K562 (cell line): ENCODE measurements around the gene KLF18.

Experiments
- BCL6 ChIP-seq: fragments of 250-450 bp; sonication (Bioruptor Pico); IDR thresholded peaks from 2 replicates; pipeline ENCODE4 v1.4.0; 2020
- ESRRA ChIP-seq: fragments of 450-650 bp; IDR thresholded peaks from 2 replicates; pipeline ENCODE4 v1.6.1; 2014; ENCODE audit warnings: low read depth, mild to moderate bottlenecking, moderate library complexity, borderline replicate concordance
- TAF1 ChIP-seq: IDR thresholded peaks from 2 replicates; pipeline ENCODE4 v1.6.1; 2011; ENCODE audit warnings: mild to moderate bottlenecking, low read length, moderate library complexity; ENCODE audit not compliant: insufficient read depth, control insufficient read depth, severe bottlenecking; ENCODE audit errors: extremely low read depth
- YY1 ChIP-seq, 3 experiments: IDR thresholded peaks; 2 replicates each; pipeline ENCODE4 v1.6.1; 2011; ENCODE audit warnings: low read length in 2 of 3, mild to moderate bottlenecking in 2 of 3, moderate library complexity in 2 of 3, borderline replicate concordance in 1 of 3, control low read depth in 1 of 3, low read depth in 1 of 3; ENCODE audit not compliant: insufficient read depth in 3 of 3, insufficient replicate concordance in 2 of 3, control insufficient read depth in 1 of 3, insufficient read length in 1 of 3; ENCODE audit errors: extremely low read depth in 1 of 3
- ZBTB17 ChIP-seq: fragments of 450-650 bp; formaldehyde crosslinking; IDR thresholded peaks from 2 replicates; pipeline ENCODE4 v1.4.0; 2020; ENCODE audit warnings: mild to moderate bottlenecking
- ZNF263 ChIP-seq: sonication (generic); formaldehyde crosslinking; IDR thresholded peaks from 2 replicates; pipeline ENCODE4 v1.8.0; 2022; ENCODE audit warnings: mild to moderate bottlenecking, missing genetic modification reagents, borderline replicate concordance
- ZNF449 ChIP-seq: fragments of 250-450 bp; sonication (Bioruptor Pico); IDR thresholded peaks from 2 replicates; pipeline ENCODE4 v1.8.0; 2022; ENCODE audit warnings: moderate library complexity, mild to moderate bottlenecking, inconsistent platforms
- ZNF507 ChIP-seq: conservative IDR thresholded peaks from 2 replicates; pipeline ENCODE4 v1.6.1; 2017; ENCODE audit warnings: missing genetic modification characterization, missing compliant biosample characterization
- TF ChIP-seq, protein P1 (sequence below): fragments of 450-650 bp; IDR thresholded peaks from 2 replicates; pipeline ENCODE4 v1.6.1; 2016

DNA sequence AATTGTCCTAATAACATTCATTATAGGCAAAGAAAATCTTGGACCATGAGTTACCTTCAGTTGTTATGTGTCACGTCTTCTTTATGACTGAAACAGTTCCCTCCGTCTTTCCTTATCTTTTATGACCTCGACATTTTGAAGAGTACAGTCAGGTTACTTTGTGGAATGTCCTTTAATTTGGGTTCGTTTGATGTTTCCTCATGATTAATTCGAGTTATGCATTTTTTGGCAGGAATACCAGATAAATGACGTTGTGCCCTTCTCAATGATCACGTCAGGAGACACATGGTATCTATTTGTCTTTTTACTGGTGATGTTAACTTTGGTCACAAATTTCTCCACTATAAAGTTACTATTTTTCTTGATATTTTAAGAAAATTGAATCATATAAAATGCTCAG lies 40.1 kb downstream of the KLF18 start:
- no peak for TF ChIP-seq YY1 (IDR thresholded peaks at IDR 0.05; ENCODE audit: borderline replicate concordance in 1 of 3, control insufficient read depth in 1 of 3, extremely low read depth in 1 of 3, insufficient read depth in 3 of 3, insufficient read length in 1 of 3, insufficient replicate concordance in 2 of 3, low read depth in 1 of 3, low read length in 2 of 3)
- TF ChIP-seq ZNF449 (CRISPR knock-in tag): no peak
- TF ChIP-seq ZNF263 (CRISPR knock-in tag): no peak
- TF ChIP-seq TAF1: no peak
- TF ChIP-seq ZNF507 (tag): no peak
- TF ChIP-seq, protein P1, sequence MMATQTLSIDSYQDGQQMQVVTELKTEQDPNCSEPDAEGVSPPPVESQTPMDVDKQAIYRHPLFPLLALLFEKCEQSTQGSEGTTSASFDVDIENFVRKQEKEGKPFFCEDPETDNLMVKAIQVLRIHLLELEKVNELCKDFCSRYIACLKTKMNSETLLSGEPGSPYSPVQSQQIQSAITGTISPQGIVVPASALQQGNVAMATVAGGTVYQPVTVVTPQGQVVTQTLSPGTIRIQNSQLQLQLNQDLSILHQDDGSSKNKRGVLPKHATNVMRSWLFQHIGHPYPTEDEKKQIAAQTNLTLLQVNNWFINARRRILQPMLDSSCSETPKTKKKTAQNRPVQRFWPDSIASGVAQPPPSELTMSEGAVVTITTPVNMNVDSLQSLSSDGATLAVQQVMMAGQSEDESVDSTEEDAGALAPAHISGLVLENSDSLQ: no peak
- TF ChIP-seq ESRRA: no peak
- no peak for TF ChIP-seq BCL6 (CRISPR knock-in tag)
- TF ChIP-seq ZBTB17 (CRISPR knock-in tag): no peak
